GM23338 (cell line): ENCODE results near the gene CCDC92B. TPM values are rescaled to one million over a fixed set of nuclear protein-coding genes. Genes with fewer than 3 reads are reported as not detected.

Experiments
- ATAC-seq: fragments of 200-7000 bp; cut with Tn5 transposase; 3 replicates; pipeline ENCODE4 v1.9.1; 2020
- DNase-seq: peaks from one replicate; pipeline ENCODE4 v3.0.0-alpha.2; 2015; ENCODE audit warnings: low spot score
- H2AFZ ChIP-seq: fragments of 200-600 bp; sonication (generic); 2 replicates; pipeline ENCODE4 v1.8.0; 2016; ENCODE audit warnings: antibody characterized with exemption, mild to moderate bottlenecking, moderate library complexity
- H3F3A ChIP-seq: fragments of 200-600 bp; sonication (generic); replicated peaks from 2 replicates; pipeline ENCODE4 v1.8.0; 2017; ENCODE audit warnings: antibody characterized with exemption, mixed run types, low read depth
- H3K27ac ChIP-seq: fragments of 200-600 bp; sonication (generic); 2 replicates; pipeline ENCODE4 v1.6.1; 2016; ENCODE audit warnings: low read depth
- H3K27me3 ChIP-seq: fragments of 200-600 bp; sonication (generic); 2 replicates; pipeline ENCODE4 v1.8.0; 2016; ENCODE audit warnings: mild to moderate bottlenecking, mixed run types, moderate library complexity; ENCODE audit not compliant: insufficient read depth
- H3K36me3 ChIP-seq: fragments of 200-600 bp; sonication (generic); 2 replicates; pipeline ENCODE4 v1.8.0; 2016; ENCODE audit warnings: mild to moderate bottlenecking; ENCODE audit not compliant: insufficient read depth
- H3K4me1 ChIP-seq: fragments of 200-600 bp; sonication (generic); 2 replicates; pipeline ENCODE4 v1.8.0; 2016; ENCODE audit warnings: mild to moderate bottlenecking, moderate library complexity; ENCODE audit not compliant: insufficient read depth
- H3K4me2 ChIP-seq: fragments of 200-600 bp; sonication (generic); 2 replicates; pipeline ENCODE4 v1.7.1; 2017; ENCODE audit warnings: mixed run types
- H3K4me3 ChIP-seq: fragments of 200-600 bp; sonication (generic); 2 replicates; pipeline ENCODE4 v1.6.1; 2016; ENCODE audit warnings: mixed run types
- H3K79me2 ChIP-seq: fragments of 200-600 bp; sonication (generic); replicated peaks from 2 replicates; pipeline ENCODE4 v1.8.0; 2017; ENCODE audit warnings: mild to moderate bottlenecking; ENCODE audit not compliant: insufficient read depth
- H3K9me2 ChIP-seq: fragments of 200-600 bp; sonication (generic); 2 replicates; pipeline ENCODE4 v1.8.0; 2017; ENCODE audit not compliant: insufficient read depth
- H4K20me1 ChIP-seq: fragments of 200-600 bp; sonication (generic); replicated peaks from 2 replicates; pipeline ENCODE4 v1.8.0; 2017; ENCODE audit warnings: mild to moderate bottlenecking; ENCODE audit not compliant: insufficient read depth
- H3K27ac Mint-ChIP-seq: 2 replicates; pipeline ENCODE4 v1.8.0; 2020; ENCODE audit warnings: inconsistent platforms, mild to moderate bottlenecking, moderate library complexity, mixed read lengths
- H3K27me3 Mint-ChIP-seq: 3 replicates; pipeline ENCODE4 v1.8.0; 2022; ENCODE audit warnings: low read depth, mild to moderate bottlenecking, moderate library complexity, mixed read lengths, inconsistent platforms; ENCODE audit not compliant: insufficient read depth, poor library complexity
- H3K36me3 Mint-ChIP-seq: 3 replicates; pipeline ENCODE4 v1.8.0; 2021; ENCODE audit warnings: low read depth, mild to moderate bottlenecking, inconsistent platforms, moderate library complexity, mixed read lengths
- H3K4me1 Mint-ChIP-seq: 3 replicates; pipeline ENCODE4 v1.8.0; 2020; ENCODE audit warnings: mild to moderate bottlenecking, inconsistent platforms, mixed read lengths
- H3K4me3 Mint-ChIP-seq: 3 replicates; pipeline ENCODE4 v1.8.0; 2021; ENCODE audit warnings: moderate library complexity, mild to moderate bottlenecking, inconsistent platforms, mixed read lengths
- H3K9me3 Mint-ChIP-seq: 3 replicates; pipeline ENCODE4 v1.8.0; 2020; ENCODE audit warnings: moderate library complexity, mild to moderate bottlenecking, inconsistent platforms, mixed read lengths
- CREB1 ChIP-seq: fragments of 250-450 bp; sonication (Bioruptor Pico); IDR thresholded peaks from 2 replicates; pipeline ENCODE4 v1.5.0; 2020; ENCODE audit warnings: low read depth, mild to moderate bottlenecking, moderate library complexity
- EZH2 ChIP-seq: fragments of 200-600 bp; sonication (generic); IDR thresholded peaks from one replicate; pipeline ENCODE4 v1.8.0; 2017; ENCODE audit warnings: antibody characterized with exemption, mild to moderate bottlenecking, low read depth; ENCODE audit not compliant: unreplicated experiment
- EZH2phosphoT487 ChIP-seq: fragments of 200-600 bp; sonication (generic); IDR thresholded peaks from one replicate; pipeline ENCODE4 v1.8.1; 2018; ENCODE audit warnings: antibody characterized with exemption; ENCODE audit not compliant: unreplicated experiment
- JUNB ChIP-seq: IDR thresholded peaks from one replicate; pipeline ENCODE4 v1.6.1; 2016; ENCODE audit warnings: antibody characterized with exemption; ENCODE audit not compliant: unreplicated experiment
- NANOG ChIP-seq: IDR thresholded peaks from 2 replicates; pipeline ENCODE4 v1.6.1; 2016; ENCODE audit warnings: antibody characterized with exemption, borderline replicate concordance
- POLR2AphosphoS5 ChIP-seq: IDR thresholded peaks from 2 replicates; pipeline ENCODE4 v1.6.1; 2016; ENCODE audit warnings: antibody characterized with exemption, low read depth
- STAT1 ChIP-seq: IDR thresholded peaks from one replicate; pipeline ENCODE4 v1.6.1; 2016; ENCODE audit warnings: antibody characterized with exemption; ENCODE audit not compliant: unreplicated experiment
- ZNF114 ChIP-seq: fragments of 250-450 bp; sonication (Bioruptor Pico); IDR thresholded peaks from 2 replicates; pipeline ENCODE4 v1.5.0; 2020; ENCODE audit warnings: mild to moderate bottlenecking, moderate library complexity
- polyA plus RNA-seq: library from polyadenylated mRNA; unstranded; fragments of >200 nt; fragmentation: Nextera tagmentation; extraction: Ambion mirVana; gene quantifications from 2 replicates; pipeline ENCODE4 v1.2.1, GENCODE V29; 2016
- total RNA-seq: library from RNA; depleted of rRNA; stranded (reverse); fragments of >200 nt; shearing (Covaris generic); gene quantifications from 2 replicates; pipeline ENCODE4 v1.2.3, GENCODE V29; 2014
- TF ChIP-seq, protein P1 (sequence below), 2 experiments: fragments of 200-600 bp in 1 of 2; sonication (generic) in 1 of 2; conservative IDR thresholded peaks; 2 replicates each; pipeline versions ENCODE4 v1.5.1 to v1.6.1; 2016 to 2017; ENCODE audit warnings: antibody characterized with exemption in 2 of 2, low read depth in 2 of 2, mild to moderate bottlenecking in 2 of 2, moderate library complexity in 1 of 2
- TF ChIP-seq, protein P2 (sequence below): IDR thresholded peaks from one replicate; pipeline ENCODE4 v1.6.1; 2018; ENCODE audit warnings: antibody characterized with exemption; ENCODE audit not compliant: unreplicated experiment
- TF ChIP-seq, protein P3 (sequence below): fragments of 250-450 bp; sonication (Bioruptor Pico); IDR thresholded peaks from 2 replicates; pipeline ENCODE4 v1.5.0; 2020; ENCODE audit warnings: mild to moderate bottlenecking, moderate library complexity
- TF ChIP-seq, protein P4 (sequence below): IDR thresholded peaks from 2 replicates; pipeline ENCODE4 v1.6.1; 2016; ENCODE audit warnings: antibody characterized with exemption

CCDC92B gene
- total and polyA plus RNA-seq, 2 experiments from 2014 or later, result 5.7 to 9.1 TPM

DNA sequence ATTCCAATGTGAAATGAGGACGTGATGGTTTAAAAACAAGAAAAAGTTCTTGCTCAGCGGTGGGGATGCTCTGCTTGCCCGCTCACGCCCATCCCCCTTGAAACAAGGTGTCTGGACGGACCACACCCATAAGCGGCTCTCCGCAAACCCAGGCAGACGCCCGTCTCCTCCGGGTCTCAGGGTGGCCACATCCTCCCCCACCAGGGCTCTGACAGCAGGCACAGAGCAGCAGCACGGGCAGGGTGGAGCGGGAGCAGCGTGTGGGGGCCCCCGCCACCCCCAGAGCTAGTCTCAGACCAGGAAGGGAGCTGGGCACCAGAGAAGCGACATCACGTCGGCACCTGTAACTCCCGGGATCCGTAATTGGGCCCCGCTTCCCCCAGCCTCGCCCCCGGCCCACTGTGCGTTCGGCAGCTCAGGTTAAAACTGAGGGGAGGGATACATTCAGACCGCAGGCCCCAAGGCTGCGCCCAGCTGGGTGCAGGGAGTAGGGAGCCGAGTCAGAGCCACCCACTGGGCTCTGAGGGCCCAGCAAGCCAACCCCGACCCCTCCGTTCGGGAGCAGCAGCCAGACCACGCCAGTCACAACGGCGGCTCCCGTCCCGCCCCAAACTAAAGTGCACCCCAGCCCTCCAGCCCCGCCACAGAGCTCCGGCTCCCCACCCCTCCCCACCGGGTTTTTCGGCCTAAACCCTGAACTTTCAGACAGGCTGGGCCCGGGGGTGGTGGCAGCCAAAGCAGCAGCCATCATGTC is 59.9 kb downstream of the CCDC92B start:
- Histone ChIP-seq H3K4me2 (peak overlapping the region; percentile 38; the same call in 1 of the 2 replicates), H3K79me2 (no peaks in the 10 kb centered on the region), H3K4me3 (no peak overlapping the region), H3K27me3 (no peaks in the 10 kb centered on the region), H3K9me2 (no peaks in the 10 kb centered on the region), H3K27ac (no peak overlapping the region), H3K4me1 (peaks cover 13% of the 10 kb centered on the region), H2AFZ (no peak overlapping the region), H3K36me3 (no peaks in the 10 kb centered on the region), H4K20me1 (peaks cover 4% of the 10 kb centered on the region), H3F3A (peaks cover 20% of the 10 kb centered on the region)
- Mint-ChIP-seq H3K27ac (peak overlapping the region; percentile 79), H3K4me3 (no peak overlapping the region), H3K36me3 (peaks cover 13% of the 10 kb centered on the region), H3K4me1 (peaks cover 17% of the 10 kb centered on the region; the same call in 2 of the 3 replicates), H3K27me3 (peaks cover 24% of the 10 kb centered on the region), H3K9me3 (no peaks in the 10 kb centered on the region)
- TF ChIP-seq POLR2AphosphoS5, result no peak
- no peak for TF ChIP-seq JUNB
- TF ChIP-seq, protein P1, sequence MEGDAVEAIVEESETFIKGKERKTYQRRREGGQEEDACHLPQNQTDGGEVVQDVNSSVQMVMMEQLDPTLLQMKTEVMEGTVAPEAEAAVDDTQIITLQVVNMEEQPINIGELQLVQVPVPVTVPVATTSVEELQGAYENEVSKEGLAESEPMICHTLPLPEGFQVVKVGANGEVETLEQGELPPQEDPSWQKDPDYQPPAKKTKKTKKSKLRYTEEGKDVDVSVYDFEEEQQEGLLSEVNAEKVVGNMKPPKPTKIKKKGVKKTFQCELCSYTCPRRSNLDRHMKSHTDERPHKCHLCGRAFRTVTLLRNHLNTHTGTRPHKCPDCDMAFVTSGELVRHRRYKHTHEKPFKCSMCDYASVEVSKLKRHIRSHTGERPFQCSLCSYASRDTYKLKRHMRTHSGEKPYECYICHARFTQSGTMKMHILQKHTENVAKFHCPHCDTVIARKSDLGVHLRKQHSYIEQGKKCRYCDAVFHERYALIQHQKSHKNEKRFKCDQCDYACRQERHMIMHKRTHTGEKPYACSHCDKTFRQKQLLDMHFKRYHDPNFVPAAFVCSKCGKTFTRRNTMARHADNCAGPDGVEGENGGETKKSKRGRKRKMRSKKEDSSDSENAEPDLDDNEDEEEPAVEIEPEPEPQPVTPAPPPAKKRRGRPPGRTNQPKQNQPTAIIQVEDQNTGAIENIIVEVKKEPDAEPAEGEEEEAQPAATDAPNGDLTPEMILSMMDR (conservative IDR thresholded peaks at IDR 0.05; ENCODE audit: low read depth in 2 of 2), result no peak
- TF ChIP-seq ZNF114 (CRISPR knock-in tag), result no peak
- TF ChIP-seq, protein P2, sequence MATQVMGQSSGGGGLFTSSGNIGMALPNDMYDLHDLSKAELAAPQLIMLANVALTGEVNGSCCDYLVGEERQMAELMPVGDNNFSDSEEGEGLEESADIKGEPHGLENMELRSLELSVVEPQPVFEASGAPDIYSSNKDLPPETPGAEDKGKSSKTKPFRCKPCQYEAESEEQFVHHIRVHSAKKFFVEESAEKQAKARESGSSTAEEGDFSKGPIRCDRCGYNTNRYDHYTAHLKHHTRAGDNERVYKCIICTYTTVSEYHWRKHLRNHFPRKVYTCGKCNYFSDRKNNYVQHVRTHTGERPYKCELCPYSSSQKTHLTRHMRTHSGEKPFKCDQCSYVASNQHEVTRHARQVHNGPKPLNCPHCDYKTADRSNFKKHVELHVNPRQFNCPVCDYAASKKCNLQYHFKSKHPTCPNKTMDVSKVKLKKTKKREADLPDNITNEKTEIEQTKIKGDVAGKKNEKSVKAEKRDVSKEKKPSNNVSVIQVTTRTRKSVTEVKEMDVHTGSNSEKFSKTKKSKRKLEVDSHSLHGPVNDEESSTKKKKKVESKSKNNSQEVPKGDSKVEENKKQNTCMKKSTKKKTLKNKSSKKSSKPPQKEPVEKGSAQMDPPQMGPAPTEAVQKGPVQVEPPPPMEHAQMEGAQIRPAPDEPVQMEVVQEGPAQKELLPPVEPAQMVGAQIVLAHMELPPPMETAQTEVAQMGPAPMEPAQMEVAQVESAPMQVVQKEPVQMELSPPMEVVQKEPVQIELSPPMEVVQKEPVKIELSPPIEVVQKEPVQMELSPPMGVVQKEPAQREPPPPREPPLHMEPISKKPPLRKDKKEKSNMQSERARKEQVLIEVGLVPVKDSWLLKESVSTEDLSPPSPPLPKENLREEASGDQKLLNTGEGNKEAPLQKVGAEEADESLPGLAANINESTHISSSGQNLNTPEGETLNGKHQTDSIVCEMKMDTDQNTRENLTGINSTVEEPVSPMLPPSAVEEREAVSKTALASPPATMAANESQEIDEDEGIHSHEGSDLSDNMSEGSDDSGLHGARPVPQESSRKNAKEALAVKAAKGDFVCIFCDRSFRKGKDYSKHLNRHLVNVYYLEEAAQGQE, result no peak
- TF ChIP-seq, protein P3, sequence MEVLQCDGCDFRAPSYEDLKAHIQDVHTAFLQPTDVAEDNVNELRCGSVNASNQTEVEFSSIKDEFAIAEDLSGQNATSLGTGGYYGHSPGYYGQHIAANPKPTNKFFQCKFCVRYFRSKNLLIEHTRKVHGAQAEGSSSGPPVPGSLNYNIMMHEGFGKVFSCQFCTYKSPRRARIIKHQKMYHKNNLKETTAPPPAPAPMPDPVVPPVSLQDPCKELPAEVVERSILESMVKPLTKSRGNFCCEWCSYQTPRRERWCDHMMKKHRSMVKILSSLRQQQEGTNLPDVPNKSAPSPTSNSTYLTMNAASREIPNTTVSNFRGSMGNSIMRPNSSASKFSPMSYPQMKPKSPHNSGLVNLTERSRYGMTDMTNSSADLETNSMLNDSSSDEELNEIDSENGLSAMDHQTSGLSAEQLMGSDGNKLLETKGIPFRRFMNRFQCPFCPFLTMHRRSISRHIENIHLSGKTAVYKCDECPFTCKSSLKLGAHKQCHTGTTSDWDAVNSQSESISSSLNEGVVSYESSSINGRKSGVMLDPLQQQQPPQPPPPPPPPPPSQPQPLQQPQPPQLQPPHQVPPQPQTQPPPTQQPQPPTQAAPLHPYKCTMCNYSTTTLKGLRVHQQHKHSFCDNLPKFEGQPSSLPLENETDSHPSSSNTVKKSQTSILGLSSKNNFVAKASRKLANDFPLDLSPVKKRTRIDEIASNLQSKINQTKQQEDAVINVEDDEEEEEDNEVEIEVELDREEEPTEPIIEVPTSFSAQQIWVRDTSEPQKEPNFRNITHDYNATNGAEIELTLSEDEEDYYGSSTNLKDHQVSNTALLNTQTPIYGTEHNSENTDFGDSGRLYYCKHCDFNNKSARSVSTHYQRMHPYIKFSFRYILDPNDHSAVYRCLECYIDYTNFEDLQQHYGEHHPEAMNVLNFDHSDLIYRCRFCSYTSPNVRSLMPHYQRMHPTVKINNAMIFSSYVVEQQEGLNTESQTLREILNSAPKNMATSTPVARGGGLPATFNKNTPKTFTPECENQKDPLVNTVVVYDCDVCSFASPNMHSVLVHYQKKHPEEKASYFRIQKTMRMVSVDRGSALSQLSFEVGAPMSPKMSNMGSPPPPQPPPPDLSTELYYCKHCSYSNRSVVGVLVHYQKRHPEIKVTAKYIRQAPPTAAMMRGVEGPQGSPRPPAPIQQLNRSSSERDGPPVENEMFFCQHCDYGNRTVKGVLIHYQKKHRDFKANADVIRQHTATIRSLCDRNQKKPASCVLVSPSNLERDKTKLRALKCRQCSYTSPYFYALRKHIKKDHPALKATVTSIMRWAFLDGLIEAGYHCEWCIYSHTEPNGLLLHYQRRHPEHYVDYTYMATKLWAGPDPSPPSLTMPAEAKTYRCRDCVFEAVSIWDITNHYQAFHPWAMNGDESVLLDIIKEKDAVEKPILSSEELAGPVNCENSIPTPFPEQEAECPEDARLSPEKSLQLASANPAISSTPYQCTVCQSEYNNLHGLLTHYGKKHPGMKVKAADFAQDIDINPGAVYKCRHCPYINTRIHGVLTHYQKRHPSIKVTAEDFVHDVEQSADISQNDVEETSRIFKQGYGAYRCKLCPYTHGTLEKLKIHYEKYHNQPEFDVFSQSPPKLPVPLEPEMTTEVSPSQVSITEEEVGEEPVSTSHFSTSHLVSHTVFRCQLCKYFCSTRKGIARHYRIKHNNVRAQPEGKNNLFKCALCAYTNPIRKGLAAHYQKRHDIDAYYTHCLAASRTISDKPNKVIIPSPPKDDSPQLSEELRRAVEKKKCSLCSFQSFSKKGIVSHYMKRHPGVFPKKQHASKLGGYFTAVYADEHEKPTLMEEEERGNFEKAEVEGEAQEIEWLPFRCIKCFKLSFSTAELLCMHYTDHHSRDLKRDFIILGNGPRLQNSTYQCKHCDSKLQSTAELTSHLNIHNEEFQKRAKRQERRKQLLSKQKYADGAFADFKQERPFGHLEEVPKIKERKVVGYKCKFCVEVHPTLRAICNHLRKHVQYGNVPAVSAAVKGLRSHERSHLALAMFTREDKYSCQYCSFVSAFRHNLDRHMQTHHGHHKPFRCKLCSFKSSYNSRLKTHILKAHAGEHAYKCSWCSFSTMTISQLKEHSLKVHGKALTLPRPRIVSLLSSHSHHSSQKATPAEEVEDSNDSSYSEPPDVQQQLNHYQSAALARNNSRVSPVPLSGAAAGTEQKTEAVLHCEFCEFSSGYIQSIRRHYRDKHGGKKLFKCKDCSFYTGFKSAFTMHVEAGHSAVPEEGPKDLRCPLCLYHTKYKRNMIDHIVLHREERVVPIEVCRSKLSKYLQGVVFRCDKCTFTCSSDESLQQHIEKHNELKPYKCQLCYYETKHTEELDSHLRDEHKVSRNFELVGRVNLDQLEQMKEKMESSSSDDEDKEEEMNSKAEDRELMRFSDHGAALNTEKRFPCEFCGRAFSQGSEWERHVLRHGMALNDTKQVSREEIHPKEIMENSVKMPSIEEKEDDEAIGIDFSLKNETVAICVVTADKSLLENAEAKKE (CRISPR knock-in tag), result no peak
- TF ChIP-seq, protein P4, sequence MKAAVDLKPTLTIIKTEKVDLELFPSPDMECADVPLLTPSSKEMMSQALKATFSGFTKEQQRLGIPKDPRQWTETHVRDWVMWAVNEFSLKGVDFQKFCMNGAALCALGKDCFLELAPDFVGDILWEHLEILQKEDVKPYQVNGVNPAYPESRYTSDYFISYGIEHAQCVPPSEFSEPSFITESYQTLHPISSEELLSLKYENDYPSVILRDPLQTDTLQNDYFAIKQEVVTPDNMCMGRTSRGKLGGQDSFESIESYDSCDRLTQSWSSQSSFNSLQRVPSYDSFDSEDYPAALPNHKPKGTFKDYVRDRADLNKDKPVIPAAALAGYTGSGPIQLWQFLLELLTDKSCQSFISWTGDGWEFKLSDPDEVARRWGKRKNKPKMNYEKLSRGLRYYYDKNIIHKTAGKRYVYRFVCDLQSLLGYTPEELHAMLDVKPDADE, result no peak
- TF ChIP-seq EZH2, result no peak
- no peak for TF ChIP-seq EZH2phosphoT487
- TF ChIP-seq STAT1, result no peak
- TF ChIP-seq NANOG, result no peak
- TF ChIP-seq CREB1 (CRISPR knock-in tag), result no peak
- no peak for DNase-seq
- peak; percentile 3; the same call in 2 of the 3 replicates for ATAC-seq
